H9 (cell line): Measurements from ENCODE around the gene MTO1. TPM values are rescaled to one million over a fixed set of nuclear protein-coding genes. Genes with fewer than 3 reads are reported as not detected.

Experiments
- DNase-seq: peaks from one replicate; pipeline ENCODE4 v3.0.0-alpha.2; 2017
- H2AFZ ChIP-seq: one replicate; pipeline ENCODE4 v1.6.1; 2013; ENCODE audit warnings: mild to moderate bottlenecking, low read length, control low read depth, moderate library complexity
- H2AK5ac ChIP-seq: 2 replicates; pipeline ENCODE4 v1.6.1; 2013; ENCODE audit warnings: low read length, control low read depth, mixed read lengths; ENCODE audit not compliant: insufficient read length
- H2BK120ac ChIP-seq: one replicate; pipeline ENCODE4 v1.6.1; 2013; ENCODE audit warnings: low read depth, mild to moderate bottlenecking, low read length, control low read depth, inconsistent platforms; ENCODE audit not compliant: poor library complexity, severe bottlenecking
- H2BK12ac ChIP-seq: 2 replicates; pipeline ENCODE4 v1.6.1; 2013; ENCODE audit warnings: low read length, control low read depth, mixed read lengths, low read depth; ENCODE audit not compliant: insufficient read length
- H2BK15ac ChIP-seq: 2 replicates; pipeline ENCODE4 v1.6.1; 2013; ENCODE audit warnings: low read depth, low read length, control low read depth
- H2BK20ac ChIP-seq: one replicate; pipeline ENCODE4 v1.6.1; 2013; ENCODE audit warnings: low read depth, mild to moderate bottlenecking, low read length, control low read depth, inconsistent platforms; ENCODE audit not compliant: poor library complexity, severe bottlenecking
- H2BK5ac ChIP-seq: 2 replicates; pipeline ENCODE4 v1.6.1; 2013; ENCODE audit warnings: low read length, control low read depth, mixed read lengths; ENCODE audit not compliant: insufficient read length
- H3K14ac ChIP-seq: 2 replicates; pipeline ENCODE4 v1.6.1; 2013; ENCODE audit warnings: low read length, control low read depth; ENCODE audit not compliant: insufficient read depth
- H3K18ac ChIP-seq: 2 replicates; pipeline ENCODE4 v1.6.1; 2013; ENCODE audit warnings: low read depth, mild to moderate bottlenecking, mixed read lengths, low read length, control low read depth; ENCODE audit not compliant: insufficient read length
- H3K23ac ChIP-seq: 2 replicates; pipeline ENCODE4 v1.6.1; 2013; ENCODE audit warnings: low read length, control low read depth, mixed read lengths, low read depth; ENCODE audit not compliant: insufficient read length
- H3K23me2 ChIP-seq: 2 replicates; pipeline ENCODE4 v1.6.1; 2013; ENCODE audit warnings: low read depth, mild to moderate bottlenecking, mixed read lengths, low read length, control low read depth; ENCODE audit not compliant: insufficient read length, poor library complexity, severe bottlenecking
- H3K27ac ChIP-seq: 2 replicates; pipeline ENCODE4 v1.5.1; 2013; ENCODE audit warnings: low read length, control low read depth, mixed read lengths, low read depth; ENCODE audit not compliant: insufficient read length
- H3K27me3 ChIP-seq: 2 replicates; pipeline ENCODE4 v1.6.1; 2013; ENCODE audit warnings: low read length, control low read depth, inconsistent platforms; ENCODE audit not compliant: insufficient read depth
- H3K4ac ChIP-seq: 2 replicates; pipeline ENCODE4 v1.6.1; 2013; ENCODE audit warnings: low read depth, mild to moderate bottlenecking, control low read depth, inconsistent platforms, low read length, moderate library complexity
- H3K4me1 ChIP-seq: 2 replicates; pipeline ENCODE4 v1.6.1; 2013; ENCODE audit warnings: low read length, control low read depth, inconsistent platforms; ENCODE audit not compliant: insufficient read depth
- H3K4me2 ChIP-seq: 2 replicates; pipeline ENCODE4 v1.6.1; 2013; ENCODE audit warnings: low read length, control low read depth, mixed read lengths; ENCODE audit not compliant: insufficient read length, insufficient read depth
- H3K56ac ChIP-seq: 2 replicates; pipeline ENCODE4 v1.6.1; 2013; ENCODE audit warnings: low read depth, mild to moderate bottlenecking, mixed read lengths, low read length, control low read depth; ENCODE audit not compliant: insufficient read length
- H3K79me1 ChIP-seq: 2 replicates; pipeline ENCODE4 v1.6.1; 2013; ENCODE audit warnings: low read depth, mild to moderate bottlenecking, moderate library complexity, low read length, control low read depth, inconsistent platforms; ENCODE audit not compliant: insufficient read depth, poor library complexity, severe bottlenecking
- H3K79me2 ChIP-seq: 2 replicates; pipeline ENCODE4 v1.6.1; 2013; ENCODE audit warnings: low read length, control low read depth, inconsistent platforms; ENCODE audit not compliant: insufficient read depth
- H3K9ac ChIP-seq: 2 replicates; pipeline ENCODE4 v1.6.1; 2013; ENCODE audit warnings: low read length, control low read depth, mixed read lengths; ENCODE audit not compliant: insufficient read length; ENCODE audit errors: extremely low read depth
- H3K9me3 ChIP-seq: one replicate; pipeline ENCODE4 v1.6.1; 2013; ENCODE audit warnings: low read depth, low read length, inconsistent platforms; ENCODE audit not compliant: control insufficient read depth
- H3T11ph ChIP-seq: one replicate; pipeline ENCODE4 v1.6.1; 2013; ENCODE audit warnings: mild to moderate bottlenecking, low read length, control low read depth, inconsistent platforms
- H4K20me1 ChIP-seq: one replicate; pipeline ENCODE4 v1.6.1; 2013; ENCODE audit not compliant: control insufficient read depth, insufficient read length, insufficient read depth
- H4K5ac ChIP-seq: 2 replicates; pipeline ENCODE4 v1.6.1; 2013; ENCODE audit warnings: low read depth, mild to moderate bottlenecking, mixed read lengths, low read length, control low read depth; ENCODE audit not compliant: insufficient read length
- H4K8ac ChIP-seq: replicated peaks from 2 replicates; pipeline ENCODE4 v1.6.1; 2013; ENCODE audit warnings: low read length, control low read depth, mixed read lengths, low read depth; ENCODE audit not compliant: insufficient read length
- H4K91ac ChIP-seq: 2 replicates; pipeline ENCODE4 v1.6.1; 2013; ENCODE audit warnings: low read depth, mild to moderate bottlenecking, moderate library complexity, mixed read lengths, low read length, control low read depth; ENCODE audit not compliant: insufficient read length
- H3K27ac Mint-ChIP-seq, 3 experiments: 2 replicates in 2 of 3; 3 replicates in 1 of 3; pipeline ENCODE4 v1.8.0; 2020 to 2021; ENCODE audit warnings: mixed read lengths in 3 of 3, mild to moderate bottlenecking in 1 of 3, moderate library complexity in 1 of 3
- H3K27me3 Mint-ChIP-seq: 2 replicates; pipeline ENCODE4 v1.8.0; 2021; ENCODE audit warnings: low read depth, mild to moderate bottlenecking, moderate library complexity, mixed read lengths
- H3K36me3 Mint-ChIP-seq, 3 experiments: 2 replicates in 2 of 3; 3 replicates in 1 of 3; pipeline ENCODE4 v1.8.0; 2020 to 2021; ENCODE audit warnings: low read depth in 3 of 3, mixed read lengths in 3 of 3; ENCODE audit not compliant: insufficient read depth in 1 of 3
- H3K4me1 Mint-ChIP-seq, 2 experiments: 2 replicates each; pipeline ENCODE4 v1.8.0; 2020; ENCODE audit warnings: mixed read lengths in 2 of 2
- H3K4me3 Mint-ChIP-seq, 2 experiments: 2 replicates in 1 of 2; 3 replicates in 1 of 2; pipeline ENCODE4 v1.8.0; 2020 to 2021; ENCODE audit warnings: mild to moderate bottlenecking in 2 of 2, mixed read lengths in 2 of 2, moderate library complexity in 1 of 2
- H3K9me3 Mint-ChIP-seq, 2 experiments: 2 replicates in 1 of 2; 3 replicates in 1 of 2; pipeline ENCODE4 v1.8.0; 2020; ENCODE audit warnings: mild to moderate bottlenecking in 2 of 2, mixed read lengths in 2 of 2, moderate library complexity in 1 of 2
- WGBS: extraction: QIAGEN DNeasy Blood & Tissue Kit; methylation state at CpG from one replicate; pipeline ENCODE4 v1.1.7; 2013; ENCODE audit warnings: missing lambda C conversion rate, low lambda C conversion rate, mixed read lengths; ENCODE audit not compliant: insufficient read length; ENCODE audit errors: extremely low coverage; 5-methylcytosine and 5-hydroxymethylcytosine counted together
- total RNA-seq: library from RNA; stranded (reverse); gene quantifications from 2 replicates; pipeline ENCODE4 v1.2.1, GENCODE V29; 2021
- TF ChIP-seq, protein P1 (sequence below): fragments of 200-600 bp; sonication (generic); conservative IDR thresholded peaks from 3 replicates; pipeline ENCODE4 v1.8.0; 2021; ENCODE audit warnings: antibody characterized with exemption, mild to moderate bottlenecking

MTO1 gene
- total RNA-seq, 1 experiment from 2014 or later, result 27.8 TPM

DNA sequence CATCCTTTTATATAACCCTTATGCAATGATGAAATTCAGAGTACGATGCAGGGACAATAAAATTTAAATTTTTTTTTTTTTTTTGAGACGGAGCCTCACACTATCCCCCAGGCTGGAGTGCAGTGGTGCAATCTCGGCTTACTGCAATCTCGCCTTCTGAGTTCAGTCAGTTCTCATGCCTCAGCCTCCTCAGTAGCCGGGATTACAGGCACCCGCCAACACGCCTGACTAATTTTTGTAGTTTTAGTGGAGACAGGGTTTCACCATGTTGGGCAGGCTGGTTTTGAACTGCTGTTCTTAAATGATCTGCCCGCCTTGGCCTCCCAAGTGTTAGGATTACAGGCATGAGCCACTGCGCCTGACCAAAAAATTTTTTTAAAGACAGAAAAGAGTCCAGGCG, 15.2 kb downstream of the MTO1 start:
- no peak overlapping the region for H3K56ac ChIP-seq
- peaks cover 23 to 75% (median 61%) of the 10 kb centered on the region in 3 experiments; a peak in 6 of 7 replicates for H3K36me3 Mint-ChIP-seq
- no peak overlapping the region for H2BK5ac ChIP-seq
- H2BK120ac ChIP-seq, result no peak overlapping the region
- no peaks in the 10 kb centered on the region for H3K79me1 ChIP-seq
- no peaks in the 10 kb centered on the region for H3K9me3 ChIP-seq
- no peaks in the 10 kb centered on the region for H3K4me1 Mint-ChIP-seq
- H4K8ac ChIP-seq, result no peak overlapping the region
- no peak for DNase-seq
- H2BK15ac ChIP-seq, result no peak overlapping the region
- no peak overlapping the region for H3K4me2 ChIP-seq
- H2AFZ ChIP-seq, result no peak overlapping the region
- H3K27ac Mint-ChIP-seq, result no peak overlapping the region
- H4K91ac ChIP-seq, result no peak overlapping the region
- whole genome bisulfite sequencing, result no CpG with 5 or more reads among the region's 10 CpGs
- H2BK12ac ChIP-seq, result no peak overlapping the region
- H3K27ac ChIP-seq, result no peak overlapping the region
- no peaks in the 10 kb centered on the region for H3K27me3 ChIP-seq
- no peak overlapping the region for H3K18ac ChIP-seq
- H3K9ac ChIP-seq, result no peak overlapping the region
- no peaks in the 10 kb centered on the region for H3K9me3 Mint-ChIP-seq
- H3K79me2 ChIP-seq, result no peaks in the 10 kb centered on the region
- TF ChIP-seq, protein P1, sequence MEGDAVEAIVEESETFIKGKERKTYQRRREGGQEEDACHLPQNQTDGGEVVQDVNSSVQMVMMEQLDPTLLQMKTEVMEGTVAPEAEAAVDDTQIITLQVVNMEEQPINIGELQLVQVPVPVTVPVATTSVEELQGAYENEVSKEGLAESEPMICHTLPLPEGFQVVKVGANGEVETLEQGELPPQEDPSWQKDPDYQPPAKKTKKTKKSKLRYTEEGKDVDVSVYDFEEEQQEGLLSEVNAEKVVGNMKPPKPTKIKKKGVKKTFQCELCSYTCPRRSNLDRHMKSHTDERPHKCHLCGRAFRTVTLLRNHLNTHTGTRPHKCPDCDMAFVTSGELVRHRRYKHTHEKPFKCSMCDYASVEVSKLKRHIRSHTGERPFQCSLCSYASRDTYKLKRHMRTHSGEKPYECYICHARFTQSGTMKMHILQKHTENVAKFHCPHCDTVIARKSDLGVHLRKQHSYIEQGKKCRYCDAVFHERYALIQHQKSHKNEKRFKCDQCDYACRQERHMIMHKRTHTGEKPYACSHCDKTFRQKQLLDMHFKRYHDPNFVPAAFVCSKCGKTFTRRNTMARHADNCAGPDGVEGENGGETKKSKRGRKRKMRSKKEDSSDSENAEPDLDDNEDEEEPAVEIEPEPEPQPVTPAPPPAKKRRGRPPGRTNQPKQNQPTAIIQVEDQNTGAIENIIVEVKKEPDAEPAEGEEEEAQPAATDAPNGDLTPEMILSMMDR, result no peak
- H3K4me1 ChIP-seq, result no peaks in the 10 kb centered on the region
- no peak overlapping the region for H2BK20ac ChIP-seq
- no peak overlapping the region for H3T11ph ChIP-seq
- no peaks in the 10 kb centered on the region for H3K27me3 Mint-ChIP-seq
- H2AK5ac ChIP-seq, result no peak overlapping the region
- no peak overlapping the region for H3K14ac ChIP-seq
- H3K4ac ChIP-seq, result no peak overlapping the region
- H3K4me3 Mint-ChIP-seq, result no peak overlapping the region
- H3K23ac ChIP-seq, result no peak overlapping the region
- no peaks in the 10 kb centered on the region for H3K23me2 ChIP-seq
- no peak overlapping the region for H4K5ac ChIP-seq
- H4K20me1 ChIP-seq, result no peaks in the 10 kb centered on the region
